T follicular helper cell (primary cell): Measurements from ENCODE around the gene ADD1.
A peak's percentile ranks its signal among the peaks of the same experiment; 100 is the strongest.
"Not testable (repeated sequence)": the region's sequence is repeated elsewhere in the genome, so short reads cannot be mapped to it uniquely, and the experiment has no call there.

Experiments
- DNase-seq: peaks from one replicate; pipeline ENCODE4 v3.0.0-alpha.2; 2020; ENCODE audit warnings: low read depth

The ADD1 gene

GRCh38 chr4:2934077-2934812 lies 90.6 kb downstream of the ADD1 start:
- peak; percentile 43 for DNase-seq

DNA sequence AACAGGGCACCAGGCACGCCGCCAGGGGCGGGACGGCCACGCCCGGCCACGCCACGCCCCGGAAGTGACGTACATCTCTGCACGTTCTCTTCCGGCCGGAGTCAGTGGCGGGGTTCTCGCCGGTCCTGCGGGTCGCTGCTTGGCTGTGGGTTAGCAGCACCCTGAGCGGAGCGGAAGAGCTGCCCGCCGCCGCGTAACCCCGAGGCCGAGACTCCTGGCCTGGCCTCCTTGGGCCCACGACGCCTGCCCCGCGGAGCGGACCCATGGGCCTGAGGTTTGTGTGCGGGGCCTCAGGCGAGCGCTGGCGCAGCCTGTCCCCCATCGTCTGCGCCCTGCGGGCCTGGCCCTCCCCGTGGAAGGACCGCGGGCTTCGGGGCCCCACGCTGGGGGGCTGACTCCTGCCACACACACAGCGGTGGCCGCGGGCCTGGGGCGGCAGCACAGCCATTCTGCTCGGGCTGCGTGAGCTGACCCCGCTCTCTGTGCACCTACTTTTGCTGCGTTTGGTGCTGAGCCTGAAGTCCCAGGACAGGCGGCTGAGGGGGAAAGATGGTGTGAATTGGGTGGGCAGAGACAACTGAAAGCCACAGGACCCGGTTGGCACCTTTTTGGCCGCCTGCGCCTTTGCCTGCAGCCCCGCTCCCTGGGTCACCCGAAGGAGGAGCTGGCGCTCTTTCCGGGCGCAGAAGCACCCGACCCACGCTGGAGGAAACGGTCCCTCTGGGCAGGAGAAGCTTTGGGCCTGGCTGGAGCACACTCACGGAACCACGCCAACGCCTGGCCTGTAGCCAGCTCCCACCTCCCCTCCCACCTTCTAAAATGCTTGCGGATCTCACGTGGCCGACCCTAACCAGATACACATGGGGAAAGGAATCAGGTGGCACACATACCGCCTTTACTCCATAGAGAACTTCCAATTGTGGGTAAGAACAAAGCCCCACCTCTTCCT lies 91.4 kb downstream of the ADD1 start:
- peak; percentile 93 for DNase-seq

DNA sequence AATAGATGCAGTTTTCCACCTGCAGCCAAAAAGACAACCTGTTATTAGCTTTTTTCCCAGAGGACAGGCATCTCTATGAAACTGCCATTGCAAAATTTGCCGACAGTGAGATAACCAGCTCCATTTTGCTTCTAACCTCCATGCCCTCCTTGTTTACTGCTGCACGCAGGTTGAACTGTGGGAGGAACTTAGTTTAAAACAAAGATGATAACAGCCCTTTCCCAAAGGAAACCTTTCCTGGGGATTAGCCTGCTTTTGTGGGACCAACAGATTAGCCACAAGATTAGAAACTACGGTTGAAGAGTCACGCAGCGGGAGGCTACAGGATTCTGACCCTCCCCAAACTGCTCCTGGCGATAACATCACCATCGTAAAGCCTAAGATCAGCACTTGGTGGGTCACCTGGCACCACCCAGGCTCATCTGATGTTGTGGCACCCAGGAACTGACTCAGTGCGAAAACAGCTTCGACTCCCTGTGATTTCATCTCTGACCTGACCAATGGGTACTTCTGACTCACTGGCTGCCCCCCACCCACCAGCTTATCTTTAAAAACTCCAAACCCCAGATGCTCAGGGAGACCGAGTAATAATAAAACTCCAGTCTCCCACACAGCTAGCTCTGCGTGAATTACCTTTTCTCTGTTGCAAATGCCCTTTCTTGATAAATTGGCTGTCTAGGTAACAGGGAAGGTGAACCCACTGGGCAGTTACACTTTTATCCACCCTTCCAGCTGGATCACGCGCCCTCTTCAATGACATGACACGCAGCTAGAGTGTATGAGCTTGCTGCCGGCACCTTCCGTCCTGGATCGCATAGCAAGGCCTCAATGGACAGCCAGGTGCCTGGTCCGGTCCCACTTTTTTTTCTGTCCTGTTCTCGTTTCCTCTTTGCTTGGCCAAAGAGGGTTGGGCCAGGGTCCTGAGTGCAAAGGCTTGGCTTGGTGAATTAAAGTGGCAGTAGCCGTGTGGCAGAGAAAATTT lies 92.4 kb downstream of the ADD1 start:
- DNase-seq: no peak

DNA sequence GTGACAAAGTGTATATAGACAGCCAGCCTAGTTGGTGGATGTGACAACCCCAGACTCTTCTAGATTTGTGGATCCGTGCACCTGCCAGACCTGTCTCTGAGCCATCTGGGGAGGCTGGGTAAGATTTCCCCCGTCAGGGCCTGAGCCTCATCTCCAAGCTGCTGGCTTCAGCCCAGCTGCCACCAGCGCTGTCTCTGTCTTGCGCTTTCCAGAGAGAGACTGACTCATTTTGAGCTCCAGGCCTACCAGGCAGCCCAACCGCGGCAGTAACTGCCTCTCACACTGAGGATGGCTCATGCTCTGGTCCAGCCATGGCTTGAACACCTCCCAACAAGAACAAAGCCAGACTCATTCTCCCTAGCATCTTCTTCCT lies 93.1 kb downstream of the ADD1 start:
- no peak for DNase-seq

DNA sequence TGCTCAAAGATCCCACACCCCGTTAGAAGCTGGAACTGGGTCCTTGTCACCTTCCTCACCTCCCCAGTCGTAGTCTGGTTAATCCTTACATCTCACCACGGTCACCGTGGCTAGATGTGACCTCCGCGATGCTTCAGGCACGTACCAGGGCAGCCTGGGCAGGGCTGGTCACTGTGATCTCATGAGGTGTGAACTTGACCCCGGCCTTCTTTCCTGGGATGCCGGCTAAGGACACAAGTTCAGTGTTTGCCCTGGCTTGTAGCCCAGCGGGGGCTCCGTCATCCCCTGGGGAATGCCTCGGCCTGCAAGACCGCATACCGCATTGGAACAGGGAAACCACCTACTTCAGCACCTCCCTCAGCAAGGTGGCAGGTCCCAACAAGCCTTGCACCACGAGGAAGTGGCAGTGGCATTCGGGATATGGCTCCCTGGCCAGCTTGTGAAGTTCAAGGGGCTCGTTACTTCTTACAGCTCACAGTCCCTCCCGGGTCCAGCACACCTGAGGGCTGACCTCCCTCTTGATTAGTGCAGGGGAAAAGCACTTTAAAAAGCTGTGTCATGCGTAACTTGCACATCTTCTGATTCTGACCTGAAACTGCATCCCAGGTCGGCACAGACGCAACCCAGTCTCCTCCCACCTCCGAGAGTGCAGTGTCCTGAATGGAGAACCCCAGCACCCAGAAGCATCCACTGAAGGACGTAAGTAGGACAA lies 93.7 kb downstream of the ADD1 start:
- DNase-seq: no peak

DNA sequence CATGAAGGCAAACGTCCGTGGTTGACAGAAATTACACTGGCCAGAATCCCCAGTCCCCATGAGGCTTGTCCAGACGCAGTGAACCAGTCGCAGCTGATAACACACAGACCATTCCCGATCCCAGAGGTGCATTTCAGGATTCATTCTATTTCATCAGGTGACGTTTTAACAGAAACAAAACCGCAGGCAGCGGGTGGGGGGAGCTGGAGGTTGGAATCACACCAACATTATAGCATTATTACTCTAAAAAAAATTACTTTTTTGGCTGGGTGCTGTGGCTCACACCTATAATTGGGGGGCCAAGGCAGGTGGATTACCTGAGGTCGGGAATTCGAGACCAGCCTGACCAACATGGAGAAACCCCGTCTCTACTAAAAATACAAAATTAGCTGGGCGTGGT lies 94.3 kb downstream of the ADD1 start:
- DNase-seq: no peak

GRCh38 chr4:2938411-2938810 lies 94.8 kb downstream of the ADD1 start:
- not testable (repeated sequence) for DNase-seq

DNA sequence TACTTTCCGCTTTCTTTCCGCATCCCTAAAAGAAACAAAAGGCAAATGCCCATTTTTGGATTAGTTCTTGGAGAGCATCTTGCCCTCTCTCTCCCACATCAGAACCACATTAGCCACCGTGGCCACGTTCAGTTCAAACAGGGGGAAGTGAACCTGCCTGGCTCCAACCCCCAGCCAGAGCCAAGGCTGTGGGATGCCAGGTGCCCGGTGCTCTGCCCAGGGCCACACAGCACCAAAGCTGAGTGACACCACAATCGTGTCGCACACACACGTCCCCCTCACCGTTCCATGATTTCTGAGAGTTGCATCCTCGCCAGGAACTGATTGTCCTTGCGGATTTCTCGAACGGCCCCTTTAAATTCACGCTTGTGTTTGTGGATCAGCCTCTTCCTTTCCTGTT lies 95.3 kb downstream of the ADD1 start:
- no peak for DNase-seq

- no peak for DNase-seq
These were observed 96.0 kb downstream of the ADD1 start for GRCh38 chr4:2939383-2940243.

DNA sequence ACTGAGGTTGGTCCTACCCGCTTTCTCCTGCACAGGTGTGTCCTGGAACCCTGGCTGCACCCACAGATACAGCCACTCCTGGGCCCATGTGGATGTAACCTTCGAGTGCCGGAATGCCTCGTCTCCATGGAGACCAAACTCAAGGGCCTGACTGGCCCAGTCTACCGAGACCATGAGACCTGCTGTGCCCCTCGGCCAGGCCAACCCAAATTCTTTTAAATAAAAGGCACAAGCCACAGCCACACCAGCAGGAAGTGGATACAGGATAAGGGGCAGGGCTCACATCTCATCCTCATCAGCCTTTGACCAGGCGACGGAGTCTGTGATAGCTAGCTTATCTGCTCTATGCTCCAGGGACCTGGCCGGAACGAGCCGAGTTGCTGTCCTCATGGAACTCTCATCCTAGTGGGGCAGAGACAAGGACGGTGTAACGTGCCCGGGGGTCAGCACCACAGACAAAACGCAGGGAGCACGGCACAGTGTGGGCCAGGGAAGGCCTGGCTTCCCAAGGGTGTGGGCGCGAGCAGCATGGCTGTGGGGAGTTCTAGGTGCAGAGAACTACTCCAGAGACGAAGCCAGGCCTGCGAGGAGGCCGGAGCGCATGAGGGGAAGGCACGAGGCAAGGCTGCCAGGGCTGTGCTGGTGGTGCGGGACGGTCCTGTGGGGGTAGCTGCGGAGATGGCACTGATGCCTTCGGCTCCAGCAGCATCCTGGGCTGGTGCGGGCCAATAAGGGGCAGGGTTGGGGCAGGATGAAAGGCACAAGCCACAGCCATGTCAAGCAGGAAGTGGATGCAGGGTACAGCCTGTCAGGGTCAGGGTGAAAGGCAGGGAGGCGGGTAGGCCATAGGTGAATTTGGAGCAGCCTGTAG lies 96.9 kb downstream of the ADD1 start:
- DNase-seq: no peak

DNA sequence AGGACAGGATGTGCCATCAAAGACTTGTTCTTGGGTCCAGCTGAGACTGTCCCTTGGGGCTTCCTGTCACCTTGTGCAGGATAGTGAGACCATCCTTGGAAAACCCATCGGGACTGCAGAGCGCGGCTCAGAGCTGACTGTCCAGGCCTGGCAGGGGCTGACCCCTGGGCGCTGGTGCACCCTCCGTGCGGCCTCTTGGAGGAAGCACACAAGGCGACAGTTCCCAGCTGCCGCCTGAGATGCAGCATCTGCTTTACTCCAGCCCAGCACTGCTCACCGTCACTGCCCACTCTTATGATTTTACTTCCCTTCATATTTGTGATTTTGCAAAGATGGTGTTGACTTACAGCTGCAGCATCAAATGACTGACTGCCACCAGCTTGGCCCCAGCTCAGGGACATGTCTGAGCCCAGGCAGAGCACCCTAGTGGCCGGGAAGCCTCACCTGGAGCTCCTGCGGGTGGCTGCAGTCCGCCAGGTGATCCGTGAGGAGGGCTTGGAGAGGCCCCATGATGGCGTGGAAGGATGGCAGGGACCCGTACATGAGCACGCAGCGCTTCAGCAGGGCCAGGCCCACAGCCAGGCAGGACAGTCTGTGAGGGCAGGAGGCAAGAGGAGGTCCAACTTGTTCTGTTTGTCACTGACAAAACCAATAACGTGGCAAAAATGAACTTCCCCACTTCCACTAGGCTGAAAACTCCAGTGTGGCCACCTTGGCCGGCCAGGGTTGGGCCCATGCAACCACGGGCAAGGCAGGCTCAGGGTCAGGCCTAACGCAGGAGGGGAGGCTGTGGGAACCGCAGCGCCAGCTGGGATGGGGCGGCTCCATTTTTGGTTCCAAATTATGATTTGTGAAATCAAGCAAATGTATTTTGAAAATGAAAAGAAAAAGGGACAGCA lies 97.7 kb downstream of the ADD1 start:
- no peak for DNase-seq

GRCh38 chr4:2942037-2942531 lies 98.4 kb downstream of the ADD1 start:
- no peak for DNase-seq

DNA sequence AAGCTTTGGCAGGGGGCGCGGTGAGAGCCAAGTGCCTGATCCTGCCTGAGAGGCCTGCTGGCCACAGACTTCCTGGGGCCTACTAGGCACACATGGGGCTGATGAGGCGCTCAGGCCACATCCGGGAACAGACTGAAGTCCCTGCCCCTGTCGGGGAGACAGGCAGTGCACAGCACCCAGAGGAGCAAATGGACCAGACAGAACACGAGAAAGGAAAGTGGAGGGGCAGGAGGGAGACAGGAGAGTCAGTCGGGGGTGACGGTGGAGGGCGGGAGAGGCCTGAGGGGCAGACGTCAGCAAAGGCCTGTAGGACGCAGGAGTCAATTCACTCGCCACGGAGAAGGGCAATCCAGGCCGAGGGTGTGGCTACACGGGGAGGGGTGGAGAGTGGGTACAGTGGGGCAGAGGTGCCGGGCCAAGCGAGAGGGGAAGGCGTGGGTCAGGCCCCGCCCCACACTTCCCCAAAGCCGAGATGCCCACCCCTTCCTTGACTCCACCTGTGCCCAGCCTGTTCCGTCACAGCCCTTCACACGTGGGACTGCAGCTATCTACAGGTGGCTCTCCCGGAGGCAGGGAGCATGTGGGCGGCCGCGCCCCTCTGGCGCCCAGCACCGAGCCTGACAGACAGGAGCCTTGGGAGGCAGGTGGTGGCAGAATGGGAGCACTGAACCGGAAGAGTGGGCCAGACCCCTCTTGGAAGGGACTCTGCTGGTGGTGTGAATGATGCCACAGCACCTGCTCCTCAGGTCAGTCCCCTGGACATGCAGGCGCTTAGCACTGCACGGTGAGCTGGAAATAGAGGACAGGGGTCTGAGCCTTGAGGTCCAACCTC lies 99.1 kb downstream of the ADD1 start:
- no peak for DNase-seq

- no peak for DNase-seq
These were observed 99.9 kb downstream of the ADD1 start for GRCh38 chr4:2943364-2944090.

- DNase-seq: no peak
These were observed 100.4 kb downstream of the ADD1 start for GRCh38 chr4:2944091-2944482.
